Epithelial cell of esophagus (primary cell): Measurements from ENCODE around the gene ASPSCR1.

Experiments
- DNase-seq: peaks from one replicate; pipeline ENCODE4 v3.0.0; 2010; ENCODE audit warnings: low read depth
- H3K4me3 ChIP-seq: 2 replicates; pipeline ENCODE4 v1.5.1; 2011; ENCODE audit warnings: mild to moderate bottlenecking, low read length, control low read depth
- TF ChIP-seq, protein P1 (sequence below): IDR thresholded peaks from 2 replicates; pipeline ENCODE4 v1.5.1; 2011; ENCODE audit warnings: low read depth, mild to moderate bottlenecking, low read length, control low read depth, inconsistent platforms; ENCODE audit not compliant: insufficient read depth; ENCODE audit errors: missing control alignments

ASPSCR1 gene

DNA sequence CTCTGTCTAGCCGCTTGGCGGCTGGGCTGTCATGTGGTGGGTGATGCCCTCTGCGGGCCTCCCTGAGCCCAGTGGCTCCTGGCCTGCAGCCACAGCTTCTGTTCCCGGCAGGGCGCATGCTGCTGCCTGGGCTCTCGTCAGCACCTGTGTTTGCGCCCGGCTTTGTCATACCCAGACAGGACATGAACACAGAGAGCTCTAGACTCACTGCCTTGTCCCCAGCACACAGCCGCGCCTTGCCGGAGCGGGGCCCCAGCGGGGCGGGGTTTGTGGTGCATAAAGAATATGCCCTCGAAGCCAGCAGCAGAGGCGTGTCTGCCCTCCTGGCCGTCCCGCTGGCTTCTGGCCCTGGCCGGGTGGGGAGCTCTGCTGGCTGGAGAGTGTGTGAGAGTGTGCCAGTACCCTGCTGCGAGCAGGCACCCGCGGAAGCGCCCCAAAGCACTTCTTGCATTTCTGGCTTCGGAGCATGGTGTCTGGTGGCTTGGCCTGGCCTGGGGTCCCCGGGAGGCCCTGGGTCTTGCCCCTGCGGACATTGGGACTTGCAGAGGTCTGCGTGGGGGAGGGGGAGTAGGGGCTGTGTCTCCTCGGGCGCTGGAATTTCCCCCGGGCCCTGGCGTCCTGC lies 14.4 kb downstream of the ASPSCR1 start:
- H3K4me3 ChIP-seq, result no peak overlapping the region
- TF ChIP-seq, protein P1, sequence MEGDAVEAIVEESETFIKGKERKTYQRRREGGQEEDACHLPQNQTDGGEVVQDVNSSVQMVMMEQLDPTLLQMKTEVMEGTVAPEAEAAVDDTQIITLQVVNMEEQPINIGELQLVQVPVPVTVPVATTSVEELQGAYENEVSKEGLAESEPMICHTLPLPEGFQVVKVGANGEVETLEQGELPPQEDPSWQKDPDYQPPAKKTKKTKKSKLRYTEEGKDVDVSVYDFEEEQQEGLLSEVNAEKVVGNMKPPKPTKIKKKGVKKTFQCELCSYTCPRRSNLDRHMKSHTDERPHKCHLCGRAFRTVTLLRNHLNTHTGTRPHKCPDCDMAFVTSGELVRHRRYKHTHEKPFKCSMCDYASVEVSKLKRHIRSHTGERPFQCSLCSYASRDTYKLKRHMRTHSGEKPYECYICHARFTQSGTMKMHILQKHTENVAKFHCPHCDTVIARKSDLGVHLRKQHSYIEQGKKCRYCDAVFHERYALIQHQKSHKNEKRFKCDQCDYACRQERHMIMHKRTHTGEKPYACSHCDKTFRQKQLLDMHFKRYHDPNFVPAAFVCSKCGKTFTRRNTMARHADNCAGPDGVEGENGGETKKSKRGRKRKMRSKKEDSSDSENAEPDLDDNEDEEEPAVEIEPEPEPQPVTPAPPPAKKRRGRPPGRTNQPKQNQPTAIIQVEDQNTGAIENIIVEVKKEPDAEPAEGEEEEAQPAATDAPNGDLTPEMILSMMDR, result no peak
- peak; percentile 80 for DNase-seq

DNA sequence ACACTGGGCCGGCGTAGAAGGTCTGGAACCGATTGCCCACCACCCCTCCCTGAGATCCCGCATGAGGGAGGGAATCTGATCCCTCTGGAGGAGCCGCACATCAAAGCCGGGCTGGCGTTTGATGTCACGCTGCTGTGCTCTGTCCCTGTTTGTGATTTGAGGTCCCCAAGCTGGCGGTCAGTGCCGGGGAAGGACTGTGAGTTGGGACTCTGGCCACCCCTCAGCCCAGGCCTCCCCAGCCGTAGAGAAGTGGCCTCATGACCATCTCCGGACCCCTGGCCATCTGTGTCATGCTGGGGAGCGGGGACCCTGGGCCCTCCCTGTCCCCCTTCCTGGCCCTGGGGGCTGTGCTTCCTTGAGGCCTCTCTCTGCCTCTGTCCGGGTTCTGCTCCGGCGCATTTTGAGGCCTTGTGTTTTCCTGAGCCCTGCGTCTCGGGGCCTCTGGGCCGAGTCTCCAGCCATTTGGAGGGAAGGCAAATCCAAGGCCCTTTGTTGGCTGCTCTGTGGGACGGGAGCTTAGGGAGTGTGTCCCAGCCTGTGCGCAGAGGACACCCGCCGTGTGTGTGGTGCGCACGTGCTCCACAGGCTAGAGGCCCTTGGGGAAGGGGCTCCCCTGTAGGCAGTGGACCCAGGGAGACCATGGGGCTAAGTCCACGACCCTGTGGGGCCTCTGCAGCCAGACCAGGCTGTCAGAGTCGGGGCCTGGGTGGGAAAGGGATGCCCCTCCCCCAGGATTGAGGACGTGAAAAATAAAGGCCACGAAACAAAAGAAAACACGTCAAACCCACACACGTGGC lies 15.1 kb downstream of the ASPSCR1 start:
- DNase-seq, result no peak

DNA sequence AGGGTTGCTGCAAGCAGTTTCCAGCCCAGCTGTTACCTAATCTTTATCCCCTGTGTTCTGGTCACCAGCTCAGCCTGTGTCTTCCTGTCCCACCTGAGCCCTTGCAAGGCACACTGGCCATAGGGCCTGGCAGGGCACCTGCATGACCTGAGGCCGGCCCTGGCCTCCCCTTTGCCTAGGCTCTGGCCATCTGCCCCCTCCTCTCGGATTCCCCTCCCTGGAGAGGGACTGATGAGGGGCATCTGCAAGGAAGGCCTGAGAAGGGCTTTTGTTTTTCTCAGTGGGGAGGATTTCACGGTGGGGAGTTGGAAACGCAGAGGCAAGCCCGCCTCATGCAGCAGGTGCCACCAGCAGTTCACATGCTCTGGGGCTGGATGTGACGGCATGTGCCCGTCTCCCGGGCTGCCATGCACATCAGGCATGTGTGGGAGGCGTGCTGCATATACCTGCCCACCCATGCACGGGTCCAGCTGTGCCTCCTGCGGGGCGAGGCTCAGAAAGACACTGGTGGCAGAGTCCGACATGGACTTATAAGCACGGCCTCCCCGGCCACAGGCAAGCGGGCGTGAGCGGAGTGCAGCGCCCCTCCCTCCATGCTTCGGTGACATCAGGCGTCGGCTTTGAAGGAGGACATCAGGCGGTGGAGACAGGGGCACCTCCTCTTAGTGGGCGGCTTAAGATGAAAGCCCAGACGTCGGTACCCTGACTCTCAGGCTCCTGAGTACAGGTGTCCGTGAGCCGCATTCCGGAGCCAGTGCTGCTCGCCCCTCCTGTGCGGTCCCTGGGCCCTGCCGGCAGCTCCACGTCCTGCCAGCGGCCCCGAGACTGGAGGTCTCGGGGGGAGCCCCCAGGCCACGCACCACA lies 16.5 kb downstream of the ASPSCR1 start:
- no peak overlapping the region for H3K4me3 ChIP-seq
- no peak for DNase-seq
- TF ChIP-seq, protein P1, result no peak

More for the DNA sequence above, 15.1 kb downstream of the ASPSCR1 start:
- TF ChIP-seq, protein P1, result no peak
- H3K4me3 ChIP-seq, result no peak overlapping the region

DNA sequence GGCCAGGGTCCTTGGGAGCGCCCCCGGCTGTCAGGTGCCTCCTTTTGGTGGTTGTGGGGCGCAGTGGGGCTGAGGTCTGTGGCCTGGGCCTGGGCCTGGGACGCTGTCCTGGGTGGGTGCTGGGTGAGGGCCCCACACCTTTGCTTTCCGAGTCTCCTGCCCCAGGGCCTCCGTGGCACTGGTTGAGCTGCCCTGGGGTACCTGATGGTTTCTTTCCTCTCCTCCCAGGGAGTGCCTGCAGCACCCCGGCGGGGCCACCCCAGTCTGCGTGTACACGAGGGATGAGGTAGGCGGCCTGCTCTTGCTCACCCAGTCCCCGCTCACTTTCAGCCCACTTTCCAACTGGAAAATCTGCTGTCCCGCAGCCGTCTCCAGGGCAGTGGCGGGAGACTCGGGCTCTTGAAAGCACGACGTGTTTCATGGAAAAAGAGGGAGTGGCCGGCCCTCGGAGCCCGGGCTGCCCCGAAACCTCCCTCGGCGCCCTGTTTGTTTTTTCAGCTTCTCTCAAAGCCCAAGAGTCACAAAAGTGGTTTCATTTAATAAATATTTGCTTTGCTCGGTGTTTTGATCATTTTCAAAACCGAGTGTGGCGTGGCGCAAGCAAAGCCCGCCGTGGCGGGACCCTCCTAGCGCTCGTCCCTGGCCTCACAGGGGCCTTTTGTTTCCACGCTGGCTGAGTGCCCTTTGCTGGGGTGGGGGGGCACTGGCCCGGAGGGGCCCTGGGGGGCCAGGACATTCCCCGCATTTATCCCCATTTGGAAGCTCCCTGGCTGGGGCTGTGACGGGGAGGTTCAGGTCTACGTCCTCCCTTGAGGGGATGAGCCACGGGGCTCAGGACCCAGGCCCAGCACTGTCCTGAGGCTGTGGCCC lies 17.4 kb downstream of the ASPSCR1 start:
- DNase-seq, result no peak
- TF ChIP-seq, protein P1, result no peak
- H3K4me3 ChIP-seq, result no peak overlapping the region

DNA sequence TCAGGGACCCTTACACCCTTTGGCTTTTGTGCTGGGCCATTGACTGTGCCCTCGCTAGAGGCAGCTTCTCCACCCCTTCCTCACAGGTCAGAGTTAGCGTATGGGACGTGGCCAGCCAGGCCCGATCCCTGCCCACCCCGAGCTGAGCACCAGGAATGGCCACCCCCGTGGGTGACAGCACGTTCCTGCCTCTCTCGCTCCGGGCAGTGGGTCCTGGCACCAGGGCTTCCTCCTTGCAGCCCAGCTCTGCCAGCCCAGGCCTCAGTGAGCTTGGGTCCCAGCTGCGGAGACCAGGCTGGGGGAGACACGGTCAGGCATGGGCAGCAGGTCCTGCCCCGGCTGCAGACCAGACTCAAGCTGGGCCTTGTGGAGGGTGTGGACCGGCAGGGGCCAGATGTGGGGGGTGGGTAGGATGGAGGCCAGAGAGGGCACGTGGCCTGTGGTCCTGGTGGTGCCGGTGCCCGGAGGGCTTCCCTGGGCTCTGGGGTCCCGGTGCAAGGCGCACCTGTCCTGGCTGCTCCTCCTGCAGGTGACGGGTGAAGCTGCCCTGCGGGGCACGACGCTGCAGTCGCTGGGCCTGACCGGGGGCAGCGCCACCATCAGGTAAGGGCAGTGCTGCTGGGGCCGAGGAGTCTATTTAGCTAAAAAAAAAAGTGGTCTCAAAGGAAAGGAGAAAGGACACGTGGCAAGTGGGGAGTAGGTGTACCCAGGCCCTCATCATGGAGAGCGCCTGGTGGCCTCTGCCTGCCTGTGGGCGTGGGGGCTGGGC lies 18.2 kb downstream of the ASPSCR1 start:
- no peak overlapping the region for H3K4me3 ChIP-seq
- TF ChIP-seq, protein P1, result no peak
- no peak for DNase-seq
